Adipocyte (in vitro differentiated cells): ENCODE data around the gene PAK4.

Experiments used
- DNase-seq: peaks from one replicate; pipeline ENCODE4 v3.0.0-alpha.2; 2015; ENCODE audit warnings: low read depth
- H3K27me3 ChIP-seq: replicated peaks from 2 replicates; pipeline ENCODE4 v1.7.0; 2013; ENCODE audit warnings: mild to moderate bottlenecking, low read length, moderate library complexity; ENCODE audit not compliant: control insufficient read depth, insufficient read depth
- H3K36me3 ChIP-seq: 2 replicates; pipeline ENCODE4 v1.7.0; 2013; ENCODE audit warnings: low read length, mild to moderate bottlenecking, moderate library complexity; ENCODE audit not compliant: control insufficient read depth, insufficient read depth, severe bottlenecking
- H3K4me1 ChIP-seq: 2 replicates; pipeline ENCODE4 v1.7.0; 2013; ENCODE audit warnings: mild to moderate bottlenecking, low read length, moderate library complexity; ENCODE audit not compliant: control insufficient read depth, insufficient read depth
- H3K4me3 ChIP-seq: 2 replicates; pipeline ENCODE4 v1.7.0; 2013; ENCODE audit warnings: mild to moderate bottlenecking, low read length, moderate library complexity
- H3K9ac ChIP-seq: 2 replicates; pipeline ENCODE4 v1.7.0; 2013; ENCODE audit warnings: mild to moderate bottlenecking, low read length, moderate library complexity
- H3K9me3 ChIP-seq: 2 replicates; pipeline ENCODE4 v1.7.0; 2013; ENCODE audit warnings: mild to moderate bottlenecking, low read length, moderate library complexity; ENCODE audit not compliant: control insufficient read depth

Gene PAK4

DNA sequence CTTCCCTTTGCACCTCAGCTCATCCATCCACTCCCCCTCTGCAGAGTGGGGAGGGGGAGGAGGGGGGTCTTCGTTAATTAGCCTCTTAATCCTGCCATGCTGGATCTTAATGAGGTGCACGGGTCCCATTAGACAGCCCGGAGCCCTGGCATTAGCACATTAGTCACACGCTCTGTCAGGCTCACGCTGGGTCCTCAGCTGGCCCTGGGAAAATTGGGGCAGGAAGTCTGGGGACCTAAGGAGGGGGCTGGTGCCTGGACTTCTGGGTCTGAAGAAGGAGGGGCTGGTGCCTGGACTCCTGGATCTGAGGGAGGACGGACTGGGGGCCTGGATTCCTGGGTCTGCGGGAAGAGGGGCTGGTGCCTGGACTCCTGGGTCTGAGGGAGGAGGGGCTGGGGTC lies 70.7 kb downstream of the PAK4 start:
- Histone ChIP-seq H3K36me3 (no peaks in the 10 kb centered on the region), H3K4me3 (no peak overlapping the region), H3K9me3 (no peaks in the 10 kb centered on the region), H3K4me1 (peaks cover 3% of the 10 kb centered on the region), H3K27me3 (peaks cover 41% of the 10 kb centered on the region), H3K9ac (no peak overlapping the region)
- DNase-seq, result no peak

GRCh38 chr19:39196860-39197562 lies 71.4 kb downstream of the PAK4 start, which contains the start of gene NCCRP1:
NCCRP1 (plus strand) TSS chr19:39196964; CDS start chr19:39196983, 19 bp downstream.
- DNase-seq, result peak; percentile 7
- Histone ChIP-seq H3K9me3 (no peaks in the 10 kb centered on the region), H3K4me3 (no peak within 1 kb of the TSS), H3K36me3 (no peaks in the 10 kb centered on the region), H3K4me1 (peaks cover 3% of the 10 kb centered on the region), H3K27me3 (peaks cover 47% of the 10 kb centered on the region), H3K9ac (no peak within 1 kb of the TSS)

DNA sequence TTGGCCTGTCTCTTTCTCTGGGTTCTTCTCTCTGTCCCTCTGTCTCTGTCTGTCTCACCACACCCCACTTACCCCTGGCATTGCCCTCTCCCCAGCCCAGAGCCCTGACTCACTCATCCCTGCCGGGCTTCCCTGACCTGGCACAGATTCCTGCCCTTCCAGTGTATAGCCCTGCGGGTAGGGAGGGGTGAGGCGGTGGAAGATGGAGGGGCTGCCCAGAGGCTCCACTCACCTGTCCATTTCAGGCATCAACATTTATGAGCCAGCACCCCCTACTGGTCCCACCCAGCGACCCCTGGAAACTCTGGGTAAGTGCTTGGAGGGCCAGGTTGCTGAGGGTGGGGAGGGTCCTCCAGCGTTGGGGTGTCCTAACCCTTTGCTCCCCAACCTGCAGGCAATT lies 72.2 kb downstream of the PAK4 start:
- Histone ChIP-seq H3K4me3 (no peak overlapping the region), H3K4me1 (peaks cover 3% of the 10 kb centered on the region), H3K36me3 (no peaks in the 10 kb centered on the region), H3K9me3 (no peaks in the 10 kb centered on the region), H3K27me3 (peaks cover 51% of the 10 kb centered on the region), H3K9ac (no peak overlapping the region)
- DNase-seq, result no peak

DNA sequence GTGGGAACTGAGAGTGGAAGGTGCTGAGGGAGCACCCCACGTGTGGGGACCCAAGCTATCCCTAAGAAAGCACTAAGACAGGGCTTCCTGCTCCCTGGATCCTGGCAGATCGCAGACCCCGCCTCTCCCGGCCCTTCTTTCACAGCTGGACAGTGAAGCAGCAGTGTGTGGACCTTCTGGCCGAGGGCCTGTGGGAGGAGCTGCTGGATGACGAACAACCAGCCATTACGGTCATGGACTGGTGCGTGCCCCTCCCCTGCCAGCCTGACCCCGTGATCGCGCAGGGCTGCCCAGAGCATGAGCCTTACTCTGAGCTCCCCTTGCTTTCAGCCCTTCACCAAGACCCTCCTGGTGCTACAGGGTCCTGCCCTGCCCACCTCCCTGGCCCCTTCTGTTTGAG lies 73.4 kb downstream of the PAK4 start:
- no peaks in the 10 kb centered on the region for H3K36me3 ChIP-seq
- peak; percentile 52 for DNase-seq
- H3K27me3 ChIP-seq, result peaks cover 57% of the 10 kb centered on the region
- no peak overlapping the region for H3K9ac ChIP-seq
- peaks cover 3% of the 10 kb centered on the region for H3K4me1 ChIP-seq
- H3K9me3 ChIP-seq, result no peaks in the 10 kb centered on the region
- no peak overlapping the region for H3K4me3 ChIP-seq

- DNase-seq, result no peak
- H3K36me3 ChIP-seq, result no peaks in the 10 kb centered on the region
- H3K27me3 ChIP-seq, result peaks cover 55% of the 10 kb centered on the region
- no peak overlapping the region for H3K9ac ChIP-seq
- H3K4me3 ChIP-seq, result no peak overlapping the region
- no peaks in the 10 kb centered on the region for H3K9me3 ChIP-seq
- peaks cover 4% of the 10 kb centered on the region for H3K4me1 ChIP-seq
Observed at GRCh38 chr19:39200066-39200802, 74.6 kb downstream of the PAK4 start.

DNA sequence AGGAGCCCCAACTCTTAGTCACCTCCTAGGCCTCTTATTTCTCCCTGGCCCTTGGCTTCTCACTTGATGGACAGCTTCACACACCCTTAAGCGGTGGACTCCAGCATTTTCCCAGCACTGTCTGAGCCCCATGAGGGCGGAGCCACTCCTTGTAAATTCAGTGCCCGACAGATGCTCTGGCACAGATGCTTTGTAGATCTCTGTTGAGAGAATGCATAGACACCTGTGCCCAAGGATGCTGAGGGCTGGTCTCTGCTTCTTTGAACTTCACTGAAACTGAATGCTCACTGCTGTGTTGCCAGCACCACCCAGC lies 75.2 kb downstream of the PAK4 start:
- DNase-seq, result no peak
- Histone ChIP-seq H3K9ac (no peak overlapping the region), H3K4me1 (peaks cover 7% of the 10 kb centered on the region), H3K36me3 (no peaks in the 10 kb centered on the region), H3K9me3 (no peaks in the 10 kb centered on the region), H3K27me3 (peaks cover 54% of the 10 kb centered on the region), H3K4me3 (no peak overlapping the region)

- peaks cover 45% of the 10 kb centered on the region for H3K27me3 ChIP-seq
Observed at GRCh38 chr19:39202998-39203355, 77.4 kb downstream of the PAK4 start.

GRCh38 chr19:39203372-39204341 lies 78.1 kb downstream of the PAK4 start, which contains the start of gene SYCN:
SYCN (minus strand) TSS chr19:39204263; CDS start chr19:39204254, 9 bp downstream.
- no peaks in the 10 kb centered on the region for H3K36me3 ChIP-seq
- H3K4me1 ChIP-seq, result peaks cover 4% of the 10 kb centered on the region
- peaks cover 51% of the 10 kb centered on the region for H3K27me3 ChIP-seq
- H3K9ac ChIP-seq, result no peak within 1 kb of the TSS
- no peaks in the 10 kb centered on the region for H3K9me3 ChIP-seq
- no peak for DNase-seq
- H3K4me3 ChIP-seq, result no peak within 1 kb of the TSS

More at GRCh38 chr19:39202998-39203355, 77.4 kb downstream of the PAK4 start:
- no peak overlapping the region for H3K4me3 ChIP-seq
- no peaks in the 10 kb centered on the region for H3K36me3 ChIP-seq
- H3K4me1 ChIP-seq, result peaks cover 4% of the 10 kb centered on the region
- no peaks in the 10 kb centered on the region for H3K9me3 ChIP-seq
- no peak for DNase-seq
- no peak overlapping the region for H3K9ac ChIP-seq

DNA sequence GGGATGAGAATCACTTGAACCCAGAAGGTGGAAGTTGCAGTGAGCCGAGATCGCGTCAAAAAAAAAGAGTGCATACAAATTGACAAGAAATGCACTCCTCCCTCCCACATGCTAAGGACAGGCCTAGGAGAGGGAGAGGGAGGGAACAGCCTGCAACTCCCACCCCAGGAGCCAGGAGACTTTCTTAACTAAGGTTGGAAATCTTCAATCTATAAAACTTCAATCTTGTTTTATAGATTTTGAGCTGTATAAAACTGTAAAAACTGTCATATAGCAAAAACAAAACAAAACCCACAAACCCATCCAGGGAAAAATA lies 79.8 kb downstream of the PAK4 start:
- Histone ChIP-seq H3K27me3 (peaks cover 59% of the 10 kb centered on the region), H3K4me3 (no peak overlapping the region), H3K36me3 (no peaks in the 10 kb centered on the region), H3K9me3 (no peaks in the 10 kb centered on the region), H3K4me1 (peaks cover 4% of the 10 kb centered on the region), H3K9ac (no peak overlapping the region)
- no peak for DNase-seq

GRCh38 chr19:39206122-39206521 lies 80.5 kb downstream of the PAK4 start:
- H3K27me3 ChIP-seq, result peaks cover 54% of the 10 kb centered on the region

DNA sequence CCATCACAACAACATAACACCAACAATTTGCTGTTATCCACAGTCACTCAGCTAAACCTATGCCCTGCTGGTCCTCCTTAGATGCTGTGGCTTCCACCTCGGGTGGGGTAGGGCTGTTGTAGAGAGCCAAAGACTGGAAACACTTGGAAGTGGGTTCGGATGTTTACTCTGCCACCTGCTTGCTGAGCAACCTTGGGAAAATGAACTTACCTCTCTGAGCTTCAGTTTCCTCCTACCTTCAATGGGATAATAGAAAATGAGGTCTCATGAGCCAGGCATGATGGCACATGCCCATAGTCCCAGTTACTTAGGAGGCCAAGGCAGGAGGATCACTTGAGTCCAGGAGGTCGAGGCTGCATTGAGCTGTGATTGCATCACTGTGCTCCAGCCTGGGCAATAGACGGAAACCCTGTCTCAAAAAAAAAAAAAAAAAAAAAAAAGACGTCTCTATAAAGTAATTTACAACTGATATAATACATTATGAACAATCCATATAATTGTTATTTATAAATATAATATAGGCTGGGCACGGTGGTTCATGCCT lies 81.8 kb downstream of the PAK4 start:
- H3K4me3 ChIP-seq, result no peak overlapping the region
- peaks cover 46% of the 10 kb centered on the region for H3K27me3 ChIP-seq
- H3K36me3 ChIP-seq, result no peaks in the 10 kb centered on the region
- H3K9ac ChIP-seq, result no peak overlapping the region
- no peak for DNase-seq
- H3K9me3 ChIP-seq, result no peaks in the 10 kb centered on the region
- peaks cover 4% of the 10 kb centered on the region for H3K4me1 ChIP-seq

More at GRCh38 chr19:39206122-39206521, 80.5 kb downstream of the PAK4 start:
- no peaks in the 10 kb centered on the region for H3K9me3 ChIP-seq
- no peaks in the 10 kb centered on the region for H3K36me3 ChIP-seq
- H3K9ac ChIP-seq, result no peak overlapping the region
- H3K4me3 ChIP-seq, result no peak overlapping the region
- no peak for DNase-seq
- H3K4me1 ChIP-seq, result peaks cover 4% of the 10 kb centered on the region
